ENCODE data around the gene NPDC1. TPM values are rescaled to one million over a fixed set of nuclear protein-coding genes. Genes with fewer than 3 reads are reported as not detected.

Gene NPDC1
- total RNA-seq, 2 experiments from 2014 or later, result 30.4 to 55.6 TPM

DNA sequence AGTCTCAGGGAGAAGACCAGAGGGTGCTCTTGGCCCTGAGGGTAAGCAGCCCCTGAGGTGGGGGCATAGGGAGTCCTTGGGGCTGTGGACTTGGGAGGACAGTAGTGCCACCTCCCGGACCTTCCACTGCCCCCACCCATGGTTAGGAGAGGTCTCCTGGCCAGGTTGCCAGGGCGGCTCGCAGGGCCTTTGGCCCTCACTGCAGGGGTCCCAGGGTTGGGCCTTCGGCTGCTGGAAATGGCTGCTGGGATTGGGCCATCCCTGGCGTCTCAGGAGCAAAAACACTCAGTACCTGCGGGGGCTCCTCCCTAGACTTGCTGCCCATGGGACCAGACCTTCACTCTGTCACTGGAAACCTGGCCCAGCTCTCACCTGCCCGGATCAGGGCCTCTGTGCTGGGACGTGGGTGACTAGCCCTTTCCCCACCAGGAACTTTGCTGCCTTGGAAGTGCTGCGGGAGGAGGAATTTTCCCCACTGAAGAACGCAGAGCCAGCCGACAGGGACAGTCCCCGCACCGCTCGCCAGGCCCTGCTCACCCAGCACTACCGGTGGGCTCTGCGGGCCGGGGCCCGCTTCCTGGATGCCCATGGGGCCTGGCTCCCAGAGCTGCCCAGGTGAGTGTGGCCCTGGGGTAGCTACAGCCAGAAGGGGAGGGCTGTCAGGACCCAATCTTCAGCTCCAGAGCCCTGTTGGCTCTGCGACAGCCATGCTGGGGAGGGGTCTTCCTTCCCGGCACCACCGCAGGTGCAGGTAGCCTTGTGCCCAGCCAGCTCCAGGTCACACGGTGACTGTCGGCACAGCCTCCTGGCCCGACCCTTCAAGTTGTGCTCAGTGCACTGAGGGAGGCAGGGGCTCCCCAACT, 34.5 kb upstream of the NPDC1 start:
- Mint-ChIP-seq H3K4me1 (peaks cover 30% of the 10 kb centered on the region), H3K4me3 (no peak overlapping the region), H3K9me3 (ENCODE audit: low read depth) (no peaks in the 10 kb centered on the region), H3K36me3 (peaks cover 7% of the 10 kb centered on the region), H3K27me3 (no peaks in the 10 kb centered on the region), H3K27ac (no peak overlapping the region)
- CTCF ChIA-PET, result no interaction called here
- no peak for ATAC-seq
- no peak for DNase-seq

DNA sequence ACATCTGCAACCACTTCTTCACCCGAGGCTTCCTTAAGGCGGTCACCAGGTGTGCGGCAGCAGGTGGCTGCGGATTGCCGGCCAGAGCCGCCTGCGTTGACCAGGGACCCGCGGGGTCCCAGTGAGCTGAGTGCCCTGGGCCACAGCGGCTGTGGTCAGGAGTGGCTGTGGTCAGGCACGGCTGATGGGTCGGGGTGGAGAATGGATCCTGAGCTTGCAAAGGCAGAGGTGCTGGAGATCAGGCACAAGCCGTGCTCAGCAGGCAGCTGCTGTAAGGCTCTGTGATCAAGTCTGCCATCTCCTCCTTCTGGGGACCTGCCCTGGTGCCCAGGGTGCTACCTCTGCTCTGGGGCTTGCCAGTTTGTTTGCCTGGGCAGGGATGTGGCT, 33.4 kb upstream of the NPDC1 start:
- H3K9me3 Mint-ChIP-seq (ENCODE audit: low read depth), result no peaks in the 10 kb centered on the region
- CTCF ChIA-PET, result interaction anchor here (0.7 to 2.5 kb wide), 2 partner anchors 11 to 157 kb away, joined by 3 to 9 read pairs; no protein-coding TSS in a partner anchor
- peaks cover 22% of the 10 kb centered on the region for H3K4me1 Mint-ChIP-seq
- H3K27me3 Mint-ChIP-seq, result no peaks in the 10 kb centered on the region
- no peak overlapping the region for H3K4me3 Mint-ChIP-seq
- ATAC-seq (no peak), DNase-seq (no peak)
- H3K27ac Mint-ChIP-seq, result no peak overlapping the region
- peaks cover 7% of the 10 kb centered on the region for H3K36me3 Mint-ChIP-seq

- peak overlapping the region; percentile 73 for H3K4me3 Mint-ChIP-seq
- ATAC-seq, result no peak
- H3K9me3 Mint-ChIP-seq (ENCODE audit: low read depth), result no peaks in the 10 kb centered on the region
- no peak for DNase-seq
- H3K36me3 Mint-ChIP-seq, result peaks cover 7% of the 10 kb centered on the region
- H3K27me3 Mint-ChIP-seq, result no peaks in the 10 kb centered on the region
- CTCF ChIA-PET, result interaction anchor here (0.7 to 2.5 kb wide), 2 partner anchors 11 to 158 kb away, joined by 3 to 9 read pairs; no protein-coding TSS in a partner anchor
- H3K4me1 Mint-ChIP-seq, result peaks cover 20% of the 10 kb centered on the region
- no peak overlapping the region for H3K27ac Mint-ChIP-seq
Measured at GRCh38 chr9:137078701-137079400, 32.9 kb upstream of the NPDC1 start.

DNA sequence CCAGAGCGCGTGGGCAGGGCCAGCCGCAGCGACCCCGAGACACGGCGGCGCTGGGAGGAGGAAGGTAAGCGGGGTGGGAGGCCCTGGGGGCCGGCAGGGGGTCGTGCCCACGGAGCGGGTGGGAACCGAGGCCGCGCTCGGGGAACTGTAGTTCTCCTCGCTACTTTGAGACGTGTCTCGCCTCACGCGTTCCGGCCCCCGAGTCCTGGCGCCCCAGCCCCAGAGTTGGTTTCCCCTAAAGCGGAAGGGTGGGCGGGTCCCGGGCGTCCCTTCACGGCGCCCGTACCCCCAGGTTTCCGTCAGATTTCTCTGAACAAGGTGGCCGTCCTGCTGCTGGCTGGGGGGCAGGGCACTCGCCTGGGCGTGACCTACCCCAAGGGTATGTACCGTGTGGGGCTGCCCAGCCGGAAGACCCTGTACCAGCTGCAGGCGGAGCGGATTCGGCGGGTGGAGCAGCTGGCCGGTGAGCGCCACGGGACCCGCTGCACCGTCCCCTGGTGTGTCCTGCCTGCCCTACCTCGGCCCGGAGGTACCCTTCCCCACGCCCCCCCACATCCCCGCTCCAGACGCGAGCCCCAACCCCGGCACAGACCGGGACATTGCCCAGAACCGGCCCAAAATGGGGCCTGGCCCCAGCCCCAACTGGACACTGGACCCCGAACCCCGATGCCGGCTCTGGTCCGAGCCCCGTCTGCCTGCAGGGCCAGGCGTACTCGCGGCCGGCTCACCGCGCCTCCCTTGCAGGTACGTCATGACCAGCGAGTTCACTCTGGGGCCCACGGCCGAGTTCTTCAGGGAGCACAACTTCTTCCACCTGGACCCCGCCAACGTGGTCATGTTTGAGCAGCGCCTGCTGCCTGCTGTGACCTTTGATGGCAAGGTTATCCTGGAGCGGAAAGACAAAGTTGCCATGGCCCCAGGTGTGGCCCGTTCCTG, 32.0 kb upstream of the NPDC1 start:
- CTCF ChIA-PET, result interaction anchor here (1.4 to 2.5 kb wide), 5 partner anchors 11 to 159 kb away, joined by 6 to 29 read pairs (median 8); partner anchors contain the start of gene NPDC1
- H3K27me3 Mint-ChIP-seq, result no peaks in the 10 kb centered on the region
- H3K4me3 Mint-ChIP-seq, result peak overlapping the region; percentile 73
- peak overlapping the region; percentile 46 for H3K27ac Mint-ChIP-seq
- DNase-seq (peak; percentile 83), ATAC-seq (peak; percentile 54)
- H3K36me3 Mint-ChIP-seq, result peaks cover 7% of the 10 kb centered on the region
- peaks cover 18% of the 10 kb centered on the region for H3K4me1 Mint-ChIP-seq
- no peaks in the 10 kb centered on the region for H3K9me3 Mint-ChIP-seq (ENCODE audit: low read depth)

GRCh38 chr9:137077010-137077747, 31.2 kb upstream of the NPDC1 start, which contains the start of gene UAP1L1:
Gene UAP1L1, plus strand, starts transcription at chr9:137077517. Its CDS starts 16 bp downstream, at chr9:137077533.
- Mint-ChIP-seq H3K9me3 (ENCODE audit: low read depth) (no peaks in the 10 kb centered on the region), H3K4me3 (peak within 1 kb of the TSS; percentile 73), H3K4me1 (peaks cover 18% of the 10 kb centered on the region), H3K27ac (peak within 1 kb of the TSS; percentile 52), H3K27me3 (no peaks in the 10 kb centered on the region), H3K36me3 (peaks cover 7% of the 10 kb centered on the region)
- DNase-seq (peak; percentile 85), ATAC-seq (peak; percentile 80)
- CTCF ChIA-PET, result interaction anchor here (0.6 to 2.5 kb wide), 11 partner anchors 10 to 159 kb away, joined by 3 to 29 read pairs (median 6); partner anchors contain the start of genes MAN1B1, NPDC1 and RNF224

GRCh38 chr9:137076636-137077009, 30.6 kb upstream of the NPDC1 start:
- no peaks in the 10 kb centered on the region for H3K9me3 Mint-ChIP-seq (ENCODE audit: low read depth)
- CTCF ChIA-PET, result interaction anchor here (0.8 to 2.3 kb wide), 9 partner anchors 9 to 151 kb away, joined by 3 to 29 read pairs (median 6); partner anchors contain the start of genes MAN1B1, NPDC1 and RNF224
- H3K36me3 Mint-ChIP-seq, result peaks cover 7% of the 10 kb centered on the region
- peaks cover 21% of the 10 kb centered on the region for H3K4me1 Mint-ChIP-seq
- H3K27ac Mint-ChIP-seq, result peak overlapping the region; percentile 52
- H3K4me3 Mint-ChIP-seq, result peak overlapping the region; percentile 62
- no peak for ATAC-seq
- DNase-seq, result no peak
- H3K27me3 Mint-ChIP-seq, result no peaks in the 10 kb centered on the region

DNA sequence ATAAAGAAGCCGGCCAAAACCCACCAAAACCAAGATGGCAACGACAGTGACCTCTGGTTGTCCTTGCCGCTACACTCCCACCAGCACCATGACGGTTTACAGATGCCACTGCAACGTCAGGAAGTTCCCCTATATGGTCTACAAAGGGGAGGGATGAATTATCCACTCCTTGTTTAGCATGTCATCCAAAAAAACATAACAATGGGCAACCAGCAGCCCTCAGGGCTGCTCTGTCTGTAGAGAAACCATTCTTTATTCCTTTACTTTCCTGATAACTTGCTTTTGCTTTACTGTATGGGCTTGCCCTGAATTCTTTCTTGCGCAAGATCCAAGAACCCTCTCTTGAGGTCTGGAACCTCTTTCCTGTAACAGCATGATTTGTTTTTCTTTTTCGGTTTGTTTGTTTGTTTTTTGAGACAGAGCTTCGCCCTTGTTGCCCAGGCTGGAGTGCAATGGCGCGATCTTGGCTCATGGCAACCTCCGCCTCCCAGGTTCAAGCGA, 29.3 kb upstream of the NPDC1 start:
- no peak for ATAC-seq
- Mint-ChIP-seq H3K9me3 (ENCODE audit: low read depth) (no peaks in the 10 kb centered on the region), H3K4me1 (peaks cover 29% of the 10 kb centered on the region), H3K27ac (no peak overlapping the region), H3K27me3 (no peaks in the 10 kb centered on the region), H3K36me3 (peaks cover 6% of the 10 kb centered on the region), H3K4me3 (no peak overlapping the region)
- DNase-seq, result no peak
- CTCF ChIA-PET, result interaction anchor here (0.8 to 1.4 kb wide), 3 partner anchors 11 to 165 kb away, joined by 3 to 6 read pairs (median 5); partner anchors contain the start of gene NPDC1

- H3K4me1 Mint-ChIP-seq, result peaks cover 26% of the 10 kb centered on the region
- peaks cover 3% of the 10 kb centered on the region for H3K36me3 Mint-ChIP-seq
- H3K9me3 Mint-ChIP-seq (ENCODE audit: low read depth), result no peaks in the 10 kb centered on the region
- H3K27ac Mint-ChIP-seq, result no peak overlapping the region
- no peaks in the 10 kb centered on the region for H3K27me3 Mint-ChIP-seq
- DNase-seq (no peak), ATAC-seq (no peak)
- CTCF ChIA-PET, result interaction anchor here (0.8 to 1.4 kb wide), 3 partner anchors 11 to 165 kb away, joined by 3 to 6 read pairs (median 5); partner anchors contain the start of gene NPDC1
- no peak overlapping the region for H3K4me3 Mint-ChIP-seq
Measured at GRCh38 chr9:137074657-137075274, 28.8 kb upstream of the NPDC1 start.

GRCh38 chr9:137073992-137074399, 28.0 kb upstream of the NPDC1 start:
- Mint-ChIP-seq H3K36me3 (no peaks in the 10 kb centered on the region), H3K27me3 (no peaks in the 10 kb centered on the region), H3K27ac (no peak overlapping the region), H3K4me3 (no peak overlapping the region), H3K9me3 (ENCODE audit: low read depth) (no peaks in the 10 kb centered on the region), H3K4me1 (peaks cover 21% of the 10 kb centered on the region)
- ATAC-seq (no peak), DNase-seq (no peak)
- CTCF ChIA-PET, result no interaction called here

DNA sequence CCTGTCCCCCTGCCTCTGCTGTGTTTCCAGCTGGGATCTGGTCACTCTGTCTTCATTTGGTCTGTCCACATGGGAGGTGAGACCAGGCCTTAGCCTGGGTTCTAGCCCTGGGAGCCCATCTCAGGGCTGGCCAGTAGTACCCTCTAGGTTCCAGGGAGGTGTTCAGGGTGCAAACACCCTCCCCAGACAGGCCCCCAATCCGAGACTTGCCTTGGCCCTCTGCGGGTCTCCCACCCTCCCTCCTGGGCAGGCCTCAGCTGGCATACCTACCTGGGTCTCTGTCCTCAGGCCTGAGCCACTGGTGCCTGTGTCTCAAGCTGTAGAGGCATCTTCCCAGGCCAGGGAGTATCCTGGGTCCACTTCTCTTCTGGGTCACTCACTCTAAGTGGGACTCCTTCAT, 25.3 kb upstream of the NPDC1 start:
- no peak for ATAC-seq
- CTCF ChIA-PET, result interaction anchor here (1.2 to 10.2 kb wide), 14 partner anchors 11 to 344 kb away, joined by 3 to 183 read pairs (median 12); partner anchors contain the start of genes ABCA2, AJM1, FUT7 and MAN1B1
- Mint-ChIP-seq H3K4me1 (peaks cover 29% of the 10 kb centered on the region), H3K36me3 (peaks cover 1% of the 10 kb centered on the region), H3K27me3 (no peaks in the 10 kb centered on the region), H3K9me3 (ENCODE audit: low read depth) (no peaks in the 10 kb centered on the region), H3K27ac (peak overlapping the region; percentile 83), H3K4me3 (peak overlapping the region; percentile 78)
- DNase-seq, result no peak

- Mint-ChIP-seq H3K4me1 (peaks cover 29% of the 10 kb centered on the region), H3K4me3 (peak overlapping the region; percentile 78), H3K9me3 (ENCODE audit: low read depth) (no peaks in the 10 kb centered on the region), H3K36me3 (peaks cover 1% of the 10 kb centered on the region), H3K27ac (peak overlapping the region; percentile 83), H3K27me3 (no peaks in the 10 kb centered on the region)
- DNase-seq, result no peak
- CTCF ChIA-PET, result interaction anchor here (0.7 to 10.2 kb wide), 18 partner anchors 10 to 399 kb away, joined by 3 to 183 read pairs (median 7); partner anchors contain the start of genes ABCA2, AJM1, FUT7 and MAN1B1
- no peak for ATAC-seq
Measured at GRCh38 chr9:137070906-137071275, 24.9 kb upstream of the NPDC1 start.

Data from activated CD8-positive, alpha-beta memory T cell treated with anti-CD3 and anti-CD28 coated beads, Interleukin-2, amount 10 ng/mL, durations not matched to agents 7 days and 5 days (primary cell).